A673 (cell line): Measurements from ENCODE around the gene RBMS1. TPM values are rescaled to one million over a fixed set of nuclear protein-coding genes. Genes with fewer than 3 reads are reported as not detected.

Experiments used
- BruUV-seq: library from RNA; stranded (reverse); fragments of 400-500 nt; replicated peaks from 2 replicates; lab custom pipeline; 2021; lab: Mats Ljungman, UMichigan
- CTCF ChIA-PET: fragments of 300-600 bp; sonication (Branson Sonifier 250); formaldehyde crosslinking; loops from one replicate; lab custom pipeline; 2022; ENCODE audit warnings: antibody characterized with exemption; lab: Charles Lee
- POLR2A ChIA-PET: fragments of 300-600 bp; sonication (Branson Sonifier 250); formaldehyde crosslinking; loops from one replicate; lab custom pipeline; 2022; ENCODE audit warnings: antibody characterized with exemption; ENCODE audit not compliant: low non-redundant PET; lab: Charles Lee
- DNase-seq: peaks from one replicate; pipeline ENCODE4 v3.0.0-alpha.2; 2015; ENCODE audit warnings: low spot score
- H3K27ac ChIP-seq: fragments of 200-600 bp; sonication (generic); 2 replicates; pipeline ENCODE4 v1.5.1; 2016; ENCODE audit warnings: mixed run types, low read depth, mild to moderate bottlenecking, mixed read lengths, antibody characterized with exemption, low read length; ENCODE audit not compliant: poor library complexity, severe bottlenecking
- H3K27me3 ChIP-seq: fragments of 200-600 bp; sonication (generic); replicated peaks from 2 replicates; pipeline ENCODE4 v1.6.1; 2017; ENCODE audit warnings: mixed run types, low read depth, mild to moderate bottlenecking, mixed read lengths, antibody characterized with exemption, low read length; ENCODE audit not compliant: insufficient read depth, poor library complexity
- H3K36me3 ChIP-seq: fragments of 200-600 bp; sonication (generic); 2 replicates; pipeline ENCODE4 v1.6.1; 2016; ENCODE audit warnings: mixed run types, mild to moderate bottlenecking, mixed read lengths, antibody characterized with exemption, low read length; ENCODE audit not compliant: insufficient read depth, poor library complexity, severe bottlenecking
- H3K4me1 ChIP-seq: fragments of 200-600 bp; sonication (generic); 2 replicates; pipeline ENCODE4 v1.6.1; 2017; ENCODE audit warnings: mixed run types, mild to moderate bottlenecking, mixed read lengths, antibody characterized with exemption, low read length; ENCODE audit not compliant: insufficient read depth, poor library complexity, severe bottlenecking
- H3K4me3 ChIP-seq: fragments of 200-600 bp; sonication (generic); 2 replicates; pipeline ENCODE4 v1.5.1; 2016; ENCODE audit warnings: low read depth, mixed run types, mild to moderate bottlenecking, mixed read lengths, low read length; ENCODE audit not compliant: poor library complexity, severe bottlenecking
- H3K9me3 ChIP-seq: fragments of 200-600 bp; sonication (generic); 2 replicates; pipeline ENCODE4 v1.6.1; 2016; ENCODE audit warnings: mixed run types, low read depth, mild to moderate bottlenecking, mixed read lengths, antibody characterized with exemption, low read length; ENCODE audit not compliant: poor library complexity, severe bottlenecking
- EZH2 ChIP-seq: fragments of 200-600 bp; sonication (generic); IDR thresholded peaks from 2 replicates; pipeline ENCODE4 v1.6.1; 2017; ENCODE audit warnings: borderline replicate concordance, low read depth, mild to moderate bottlenecking, mixed read lengths, antibody characterized with exemption, low read length; ENCODE audit not compliant: poor library complexity, severe bottlenecking
- intact Hi-C: fragments of 100-400 bp; cut with micrococcal nuclease; formaldehyde crosslinking; loops from one replicate; pipeline ENCODE4 v1.10.0; 2022; ENCODE audit not compliant: unreplicated experiment
- total RNA-seq: library from RNA; stranded (reverse); gene quantifications from 2 replicates; pipeline ENCODE4 v1.2.3, GENCODE V29; 2021
- TF ChIP-seq, protein P1 (sequence below): fragments of 300-800, 200-600 bp; sonication (generic); conservative IDR thresholded peaks from 2 replicates; pipeline ENCODE4 v1.5.1; 2017; ENCODE audit warnings: low read depth, mild to moderate bottlenecking, antibody characterized with exemption, low read length, moderate library complexity, mixed read lengths

Gene RBMS1
- total RNA-seq, 1 experiment from 2014 or later: 84.9 TPM

DNA sequence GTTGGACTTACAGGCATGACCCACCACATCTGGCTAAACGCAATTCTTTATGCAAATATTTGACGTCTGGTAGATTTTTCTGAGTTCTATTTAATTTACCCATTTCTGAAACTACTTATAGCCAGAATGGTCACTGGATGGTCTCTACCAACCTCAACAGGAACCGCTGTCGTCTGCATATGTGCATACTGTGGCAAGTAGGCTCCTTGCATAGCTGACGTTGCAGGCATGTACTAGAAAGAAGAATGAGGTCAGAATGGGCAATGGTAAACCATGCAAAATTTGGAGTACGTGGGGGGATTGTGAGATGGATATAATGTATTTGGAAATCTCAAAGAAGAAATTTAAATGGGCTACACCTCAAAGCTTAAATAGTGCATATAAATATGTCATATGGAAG, 216.5 kb downstream of the RBMS1 start:
- intact Hi-C loops: loop anchor here (10.0 kb wide), 2 partner anchors 218 to 698 kb away; partner anchors contain the start of gene RBMS1
- H3K36me3 ChIP-seq: peaks cover 41% of the 10 kb centered on the region
- H3K4me1 ChIP-seq: peaks cover 20% of the 10 kb centered on the region
- no peak overlapping the region for H3K27ac ChIP-seq
- TF ChIP-seq EZH2: no peak
- TF ChIP-seq, protein P1, sequence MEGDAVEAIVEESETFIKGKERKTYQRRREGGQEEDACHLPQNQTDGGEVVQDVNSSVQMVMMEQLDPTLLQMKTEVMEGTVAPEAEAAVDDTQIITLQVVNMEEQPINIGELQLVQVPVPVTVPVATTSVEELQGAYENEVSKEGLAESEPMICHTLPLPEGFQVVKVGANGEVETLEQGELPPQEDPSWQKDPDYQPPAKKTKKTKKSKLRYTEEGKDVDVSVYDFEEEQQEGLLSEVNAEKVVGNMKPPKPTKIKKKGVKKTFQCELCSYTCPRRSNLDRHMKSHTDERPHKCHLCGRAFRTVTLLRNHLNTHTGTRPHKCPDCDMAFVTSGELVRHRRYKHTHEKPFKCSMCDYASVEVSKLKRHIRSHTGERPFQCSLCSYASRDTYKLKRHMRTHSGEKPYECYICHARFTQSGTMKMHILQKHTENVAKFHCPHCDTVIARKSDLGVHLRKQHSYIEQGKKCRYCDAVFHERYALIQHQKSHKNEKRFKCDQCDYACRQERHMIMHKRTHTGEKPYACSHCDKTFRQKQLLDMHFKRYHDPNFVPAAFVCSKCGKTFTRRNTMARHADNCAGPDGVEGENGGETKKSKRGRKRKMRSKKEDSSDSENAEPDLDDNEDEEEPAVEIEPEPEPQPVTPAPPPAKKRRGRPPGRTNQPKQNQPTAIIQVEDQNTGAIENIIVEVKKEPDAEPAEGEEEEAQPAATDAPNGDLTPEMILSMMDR: no peak
- no TSS peak for BruUV-seq
- H3K27me3 ChIP-seq: no peaks in the 10 kb centered on the region
- ChIA-PET CTCF (no interaction called here), POLR2A (no interaction called here)
- H3K4me3 ChIP-seq: no peak overlapping the region
- DNase-seq: no peak
- H3K9me3 ChIP-seq: no peaks in the 10 kb centered on the region

DNA sequence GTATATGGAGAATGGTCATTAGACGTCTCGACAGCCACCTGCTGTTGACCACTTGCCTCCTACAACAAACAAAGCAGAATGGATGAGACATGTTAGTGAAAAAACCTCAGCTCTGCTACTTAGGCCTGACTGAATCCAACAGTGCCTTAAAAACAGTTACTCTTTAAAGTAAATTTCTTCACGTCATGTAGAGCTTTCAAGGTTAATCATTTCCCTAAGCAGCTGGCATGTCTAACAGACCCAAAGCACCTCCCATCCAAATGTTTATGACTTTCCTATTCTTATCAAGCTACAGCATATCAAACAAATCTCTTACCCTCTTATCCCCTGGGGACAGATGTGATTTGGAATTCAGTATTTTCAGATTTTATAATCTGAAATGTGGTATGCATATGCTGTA, 218.0 kb downstream of the RBMS1 start:
- DNase-seq: no peak
- no TSS peak for BruUV-seq
- ChIA-PET CTCF (no interaction called here), POLR2A (no interaction called here)
- Histone ChIP-seq H3K9me3 (no peaks in the 10 kb centered on the region), H3K27me3 (no peaks in the 10 kb centered on the region), H3K36me3 (peaks cover 32% of the 10 kb centered on the region), H3K27ac (no peak overlapping the region), H3K4me1 (peaks cover 20% of the 10 kb centered on the region), H3K4me3 (no peak overlapping the region)
- intact Hi-C loops: loop anchor here (10.0 kb wide), 2 partner anchors 219 to 699 kb away; partner anchors contain the start of gene RBMS1
- TF ChIP-seq EZH2: no peak
- TF ChIP-seq, protein P1: no peak

DNA sequence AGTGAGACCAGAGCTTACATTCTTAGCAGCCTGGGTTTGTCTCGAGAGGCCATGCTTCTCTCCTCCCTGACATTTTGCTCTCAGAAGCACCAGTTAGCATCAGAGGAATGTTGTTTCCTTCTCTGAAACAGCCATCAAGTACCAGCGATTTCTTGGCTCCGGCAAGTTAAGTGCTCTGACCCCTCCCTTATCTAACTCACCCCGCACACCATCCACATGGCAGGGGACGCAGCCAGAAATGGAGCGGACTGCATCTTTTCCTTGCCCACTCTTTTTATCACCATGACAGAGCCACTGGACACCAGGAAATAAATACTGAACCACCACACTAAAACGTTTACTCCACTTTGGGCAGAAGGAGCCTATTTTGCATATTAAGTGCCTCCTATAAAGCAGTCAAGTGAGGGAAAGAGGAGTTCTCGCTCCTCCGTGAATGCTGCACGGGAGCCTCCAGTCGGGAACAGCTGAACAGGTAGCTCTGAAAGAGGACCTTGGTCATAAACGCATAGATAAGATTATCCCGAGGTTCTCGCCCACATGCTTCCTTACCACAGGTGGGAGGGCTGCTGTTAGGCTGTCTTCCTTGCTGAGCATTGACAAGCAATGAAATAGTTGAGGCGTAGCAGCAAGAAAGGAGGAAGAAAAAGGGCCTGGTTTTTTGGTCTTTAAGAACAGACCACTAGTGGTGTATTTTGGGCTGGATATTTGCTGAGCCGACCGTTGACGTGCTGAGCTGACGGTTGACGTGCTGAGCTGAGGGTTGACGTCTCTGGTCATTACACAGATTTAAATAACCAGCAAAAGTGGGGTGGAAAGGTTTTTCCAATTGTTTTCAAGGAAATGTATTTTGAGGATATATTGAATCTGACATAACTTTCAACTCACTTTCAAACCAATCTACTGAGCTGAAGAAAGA, 222.2 kb downstream of the RBMS1 start:
- Histone ChIP-seq H3K9me3 (no peaks in the 10 kb centered on the region), H3K4me1 (peaks cover 3% of the 10 kb centered on the region), H3K4me3 (no peak overlapping the region), H3K36me3 (peaks cover 12% of the 10 kb centered on the region), H3K27me3 (no peaks in the 10 kb centered on the region), H3K27ac (no peak overlapping the region)
- intact Hi-C loops: loop anchor here (10.0 kb wide), 2 partner anchors 223 to 703 kb away; partner anchors contain the start of gene RBMS1
- no TSS peak for BruUV-seq
- no peak for DNase-seq
- POLR2A ChIA-PET: no interaction called here
- TF ChIP-seq, protein P1: no peak
- no peak for TF ChIP-seq EZH2
- CTCF ChIA-PET: interaction anchor here (1.5 to 1.7 kb wide), 3 partner anchors 20 to 793 kb away, joined by 3 to 9 read pairs (median 5); no protein-coding TSS in a partner anchor
